Dedifferentiated amniotic fluid mesenchymal stem cell (primary cell): ENCODE data around the gene CLCN4.

Source experiments
- DNase-seq: peaks from one replicate; pipeline ENCODE4 v3.0.0-alpha.2; 2016; ENCODE audit errors: extremely low spot score

Gene CLCN4

DNA sequence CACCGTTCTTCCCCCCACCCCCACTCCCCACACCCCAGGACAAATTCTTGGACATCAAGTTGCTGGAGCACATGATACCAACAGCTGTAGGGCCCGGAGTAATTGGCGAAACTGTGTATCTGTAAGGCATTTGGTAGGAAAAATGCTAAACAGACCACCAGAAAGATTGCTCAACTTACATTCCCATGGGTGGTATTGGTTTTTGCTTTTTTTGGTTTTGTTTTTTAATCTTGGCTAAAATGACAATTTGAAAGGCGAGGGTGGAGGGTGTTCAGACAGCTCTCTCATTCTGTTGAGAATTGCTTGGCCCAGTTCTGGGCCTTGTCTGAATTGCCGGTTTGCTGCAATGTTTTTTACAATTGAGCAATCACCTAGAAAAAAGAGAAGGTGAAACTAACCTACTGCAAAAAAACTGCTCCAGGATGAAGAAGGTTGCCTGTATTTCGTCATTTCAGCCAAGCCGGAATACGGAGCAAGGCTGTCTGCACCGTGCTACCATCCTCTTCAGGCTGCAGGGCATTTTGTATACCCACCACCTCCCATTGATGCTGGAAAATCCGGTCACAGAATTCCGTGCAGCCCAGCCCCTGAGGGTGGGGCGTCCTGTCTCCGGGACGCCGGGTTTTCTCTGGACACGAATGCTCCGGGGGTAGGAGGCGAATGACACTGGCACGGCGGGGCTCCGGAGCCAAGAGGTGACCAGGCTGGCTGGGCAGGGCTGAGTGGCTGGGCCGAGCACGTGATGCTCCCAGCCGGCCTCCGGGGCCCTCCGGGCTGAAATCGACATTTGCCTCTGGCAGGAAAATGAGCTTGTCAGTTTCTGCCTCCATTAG is at the start of gene CLCN4:
Gene CLCN4 (plus strand): TSS at position 777 of the 833 bp plus-strand sequence. CDS start 28,058 bp downstream, outside the sequence.
- DNase-seq = no peak

DNA sequence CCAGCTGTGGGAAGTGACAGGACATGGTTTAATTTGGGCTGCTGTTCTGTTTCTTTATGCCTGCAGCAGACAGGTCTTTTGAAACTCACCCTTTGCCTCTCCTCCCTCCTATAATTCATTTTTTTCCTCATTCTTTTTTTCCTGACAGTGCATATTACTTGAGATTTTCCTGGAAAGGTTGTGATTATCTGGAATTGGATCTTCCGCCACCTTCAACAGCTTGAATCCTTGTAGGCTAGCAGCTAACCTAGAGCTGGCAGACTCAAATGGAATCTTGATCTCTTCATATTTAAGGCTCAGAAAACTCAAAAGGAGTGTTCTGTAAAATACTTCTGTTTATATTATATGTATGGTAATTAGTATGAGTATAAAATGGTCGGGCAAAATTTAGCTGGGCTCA is 49.3 kb upstream of the CLCN4 start:
- no peak for DNase-seq

GRCh38 chrX:10108288-10108687 is 48.5 kb upstream of the CLCN4 start:
- no peak for DNase-seq

- no peak for DNase-seq
Measured at GRCh38 chrX:10109695-10110094, 47.1 kb upstream of the CLCN4 start.

DNA sequence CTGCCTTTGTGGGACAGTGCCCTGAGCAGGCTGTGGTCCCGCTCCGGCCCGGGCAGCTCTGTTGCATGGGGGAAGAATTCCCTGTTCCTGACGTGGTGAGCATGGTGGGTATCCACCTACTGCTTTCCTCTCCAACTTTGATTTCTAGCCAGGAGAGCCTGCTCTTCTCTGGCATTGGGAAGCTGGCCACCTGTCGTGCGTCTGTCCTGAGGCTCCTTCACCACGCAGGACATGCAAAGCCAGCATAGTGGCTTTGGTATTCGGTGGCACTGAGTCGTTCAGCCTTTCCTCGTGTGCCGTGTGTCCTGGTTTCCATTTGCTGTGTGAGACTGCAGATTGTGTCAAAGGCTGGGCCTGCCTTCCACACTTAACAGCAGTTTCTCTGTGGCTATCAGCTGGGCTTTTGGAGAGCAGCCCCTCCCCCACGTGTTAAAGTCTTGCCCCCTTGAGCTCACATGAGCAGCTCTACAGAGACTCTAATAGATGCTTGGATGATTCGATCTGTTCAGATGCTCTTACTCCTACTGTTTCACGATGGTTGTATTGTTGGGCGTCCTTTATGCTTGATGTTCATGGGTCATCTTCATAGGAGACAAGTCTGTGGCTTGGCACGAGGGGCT is 46.3 kb upstream of the CLCN4 start:
- DNase-seq = no peak

DNA sequence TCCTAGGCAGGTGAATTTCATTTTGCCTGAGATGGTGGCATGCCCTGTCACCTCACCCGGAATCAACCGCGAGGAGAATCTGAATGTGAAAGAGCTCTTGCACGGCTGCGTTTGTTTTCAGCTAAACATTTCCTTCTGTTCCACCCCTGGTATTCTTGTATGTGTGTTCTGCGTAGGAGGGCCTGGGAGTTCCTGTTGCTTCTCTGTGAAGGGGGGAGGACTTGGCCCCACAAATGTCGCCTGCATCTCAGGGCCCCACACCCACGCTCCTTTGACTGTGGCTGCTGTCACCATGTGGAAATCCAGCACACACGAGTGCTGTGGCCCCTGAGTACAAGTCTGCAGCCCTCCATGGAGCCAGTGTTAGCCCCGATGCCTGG is 45.8 kb upstream of the CLCN4 start:
- DNase-seq = no peak

- DNase-seq = no peak
Measured at GRCh38 chrX:10111364-10112148, 45.2 kb upstream of the CLCN4 start.

- no peak for DNase-seq
Measured at GRCh38 chrX:10112510-10112909, 44.3 kb upstream of the CLCN4 start.

DNA sequence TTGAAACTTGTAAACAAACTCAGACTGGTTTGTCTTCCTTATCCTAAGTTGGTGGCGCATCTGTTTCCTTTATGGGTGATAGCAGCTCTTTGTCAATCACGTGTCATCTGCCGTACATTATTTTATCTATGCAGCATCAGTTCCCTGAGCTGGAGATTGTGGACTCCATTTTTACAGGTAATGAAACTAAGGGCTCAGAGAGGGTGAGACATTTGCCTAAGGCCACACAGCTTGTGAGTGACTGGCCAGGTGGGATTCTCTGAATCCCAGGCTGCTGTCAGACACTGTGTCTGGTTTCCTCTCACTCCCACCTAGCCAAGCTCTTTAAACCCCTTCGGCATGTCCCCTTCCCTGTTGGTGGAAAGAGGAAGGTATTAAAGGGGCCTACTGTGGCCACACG is 41.7 kb upstream of the CLCN4 start:
- DNase-seq = no peak

GRCh38 chrX:10117301-10117700 is 39.5 kb upstream of the CLCN4 start:
- DNase-seq = no peak

DNA sequence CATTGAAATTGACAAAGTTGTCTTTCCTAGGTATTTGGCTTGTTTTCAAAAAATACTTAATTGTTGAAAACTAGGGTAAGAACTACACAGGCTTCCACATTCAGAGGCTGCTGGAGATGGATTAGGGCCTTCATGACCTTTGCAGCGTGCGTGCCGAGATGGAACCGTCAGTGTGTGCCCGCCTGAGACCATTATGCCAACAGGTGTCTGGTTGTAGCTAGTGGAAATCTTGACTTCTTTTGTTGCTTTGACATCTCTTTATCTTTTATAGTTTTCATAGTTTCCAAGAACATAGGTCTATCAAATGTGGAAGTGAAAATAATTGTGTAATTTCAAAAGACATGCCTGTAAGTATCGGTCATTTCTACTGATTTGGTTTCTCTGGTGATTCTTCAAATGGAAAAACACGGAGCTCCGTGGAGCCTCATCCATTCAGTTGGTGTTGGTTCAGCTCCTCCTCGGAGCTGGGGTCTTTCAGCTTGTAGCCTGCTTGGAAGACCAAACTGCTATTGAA is 38.9 kb upstream of the CLCN4 start:
- DNase-seq = no peak

DNA sequence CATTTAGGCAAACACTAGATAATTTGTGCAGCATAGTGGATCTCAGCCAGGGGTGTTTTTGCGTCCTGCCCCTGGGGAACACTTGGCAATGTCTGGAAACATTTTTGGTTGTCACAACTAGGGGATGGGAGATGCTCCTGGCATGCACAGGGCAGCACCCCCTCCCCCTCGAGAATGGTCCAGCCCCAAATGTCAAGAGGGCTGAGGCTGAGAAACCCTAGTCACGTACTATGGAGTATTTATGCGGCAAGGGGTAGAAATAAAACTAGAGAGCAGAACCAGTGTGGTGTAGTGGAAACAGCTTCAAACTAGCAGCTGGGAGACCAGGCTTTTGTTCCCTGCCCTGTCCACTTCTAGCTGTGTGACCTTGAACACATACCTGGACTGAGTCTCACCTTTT is 38.2 kb upstream of the CLCN4 start:
- no peak for DNase-seq

- DNase-seq = peak; percentile 70
Measured at GRCh38 chrX:10119399-10119990, 37.3 kb upstream of the CLCN4 start.

DNA sequence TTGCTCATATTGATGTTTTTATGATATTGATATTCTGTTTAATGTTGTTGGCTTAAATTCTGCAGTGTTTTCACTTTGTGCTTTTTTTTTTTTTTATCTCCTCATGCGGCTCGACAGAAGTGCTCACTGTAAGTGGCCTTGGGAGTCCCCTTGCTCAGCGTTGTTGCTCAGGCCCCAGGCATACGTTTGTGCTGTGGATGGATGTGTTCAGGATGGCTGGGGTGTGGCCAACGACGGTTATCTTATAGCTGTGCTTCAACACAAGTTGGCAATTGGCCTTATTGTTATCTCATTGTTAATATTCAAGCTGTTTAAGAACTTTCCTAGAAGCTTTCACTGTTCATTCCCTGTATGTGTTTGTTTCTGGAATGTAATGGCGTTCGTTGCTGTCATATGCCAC is 36.4 kb upstream of the CLCN4 start:
- no peak for DNase-seq

DNA sequence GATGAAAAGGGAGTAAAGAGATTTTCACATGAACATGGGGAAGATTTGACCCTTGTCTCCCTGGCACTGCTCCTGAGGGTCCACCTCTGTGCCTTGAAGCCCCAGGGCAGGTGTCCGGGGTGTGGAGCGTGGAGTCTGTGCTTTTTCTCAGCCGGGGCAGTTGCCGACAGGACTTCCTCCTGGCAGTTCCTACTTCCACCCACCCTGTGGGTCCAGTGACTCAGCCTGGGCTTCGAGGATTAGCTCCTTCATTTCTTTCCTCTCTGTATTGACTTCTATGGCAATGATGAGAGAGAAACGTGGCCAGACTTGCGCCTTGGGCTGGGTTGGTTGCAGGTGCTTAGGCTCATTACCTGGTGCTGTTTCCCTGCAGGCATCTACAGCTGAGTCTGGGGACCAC is 35.9 kb upstream of the CLCN4 start:
- no peak for DNase-seq

DNA sequence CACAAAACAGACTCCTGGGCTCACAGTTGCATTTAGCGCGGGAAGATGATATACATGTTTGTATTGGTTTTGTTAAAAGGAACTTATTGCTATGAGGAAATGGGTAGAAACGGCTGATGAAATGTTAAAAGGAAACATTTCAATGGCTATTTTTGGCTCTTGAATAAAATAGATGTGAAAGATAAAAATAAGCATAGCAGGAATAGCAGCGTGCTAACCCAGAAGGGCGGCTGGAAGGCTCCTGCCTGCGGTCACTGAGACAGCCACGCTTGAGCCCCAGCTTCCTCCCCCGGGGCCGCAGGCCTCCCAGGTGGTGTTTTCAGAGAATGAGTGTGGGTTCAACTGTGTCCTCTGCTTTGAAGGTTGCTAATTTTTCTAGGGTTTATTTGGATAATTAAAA is 35.0 kb upstream of the CLCN4 start:
- no peak for DNase-seq

GRCh38 chrX:10124506-10125247 is 32.1 kb upstream of the CLCN4 start:
- DNase-seq = no peak

GRCh38 chrX:10125248-10125615 is 31.5 kb upstream of the CLCN4 start:
- DNase-seq = no peak

DNA sequence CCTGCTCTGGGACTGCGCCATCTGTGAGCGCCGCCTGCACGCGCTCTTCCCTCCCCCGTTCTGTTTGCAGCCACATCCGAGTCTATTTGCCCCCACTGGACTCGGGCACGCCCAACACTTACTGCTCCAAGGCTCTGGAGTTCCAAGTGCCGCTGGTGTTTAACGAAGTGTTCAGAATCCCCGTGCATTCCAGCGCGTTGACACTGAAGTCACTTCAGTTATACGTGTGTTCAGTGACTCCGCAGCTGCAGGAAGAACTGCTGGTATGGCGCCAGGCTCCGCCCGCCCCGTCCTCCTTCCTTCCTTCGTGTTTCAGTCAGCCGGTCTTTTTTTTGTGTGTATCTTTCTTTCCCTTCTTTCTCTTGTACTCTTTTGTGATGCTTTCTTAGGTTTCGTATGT is 30.7 kb upstream of the CLCN4 start:
- DNase-seq = no peak

GRCh38 chrX:10126834-10127233 is 29.9 kb upstream of the CLCN4 start:
- DNase-seq = no peak

GRCh38 chrX:10128386-10128785 is 28.4 kb upstream of the CLCN4 start:
- DNase-seq = no peak
